ENCODE measurements around the gene PRKAR2B.

DNA sequence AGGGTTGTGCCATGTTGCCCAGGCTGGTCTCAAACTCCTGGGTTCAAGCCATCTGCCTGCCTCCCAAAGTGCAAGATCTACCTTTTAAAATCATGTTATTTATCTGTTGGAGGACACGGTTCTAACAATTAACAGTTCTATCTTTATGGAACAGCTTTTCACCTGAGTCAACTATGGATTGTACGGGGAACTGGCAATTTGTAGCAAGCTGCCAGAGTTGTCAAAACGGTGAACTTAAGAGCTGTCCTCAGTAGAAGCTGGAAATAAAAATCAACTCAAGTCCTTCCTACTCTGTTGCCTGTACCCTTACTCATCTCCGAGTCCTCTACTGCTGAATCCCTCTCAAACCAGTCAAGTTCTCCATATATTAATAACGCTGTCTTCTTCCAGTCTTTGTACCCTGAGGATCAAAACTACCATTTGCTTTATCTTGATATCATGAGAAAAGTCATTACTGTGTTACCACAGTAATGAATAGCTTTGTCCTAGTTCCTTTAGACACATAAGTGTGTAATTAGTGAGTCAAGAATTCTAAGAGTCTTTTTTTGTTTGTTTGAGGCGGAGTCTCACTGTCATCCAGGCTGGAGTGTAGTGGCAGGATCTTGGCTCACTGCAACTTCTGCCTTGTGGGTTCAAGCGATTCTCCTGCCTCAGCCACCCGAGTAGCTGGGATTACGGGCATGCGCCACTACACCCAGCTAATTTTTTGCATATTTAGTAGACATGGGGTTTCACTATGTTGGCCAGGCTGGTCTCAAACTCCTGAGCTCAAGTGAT, 152.5 kb downstream of the PRKAR2B start:
- TF ChIP-seq, protein P1, sequence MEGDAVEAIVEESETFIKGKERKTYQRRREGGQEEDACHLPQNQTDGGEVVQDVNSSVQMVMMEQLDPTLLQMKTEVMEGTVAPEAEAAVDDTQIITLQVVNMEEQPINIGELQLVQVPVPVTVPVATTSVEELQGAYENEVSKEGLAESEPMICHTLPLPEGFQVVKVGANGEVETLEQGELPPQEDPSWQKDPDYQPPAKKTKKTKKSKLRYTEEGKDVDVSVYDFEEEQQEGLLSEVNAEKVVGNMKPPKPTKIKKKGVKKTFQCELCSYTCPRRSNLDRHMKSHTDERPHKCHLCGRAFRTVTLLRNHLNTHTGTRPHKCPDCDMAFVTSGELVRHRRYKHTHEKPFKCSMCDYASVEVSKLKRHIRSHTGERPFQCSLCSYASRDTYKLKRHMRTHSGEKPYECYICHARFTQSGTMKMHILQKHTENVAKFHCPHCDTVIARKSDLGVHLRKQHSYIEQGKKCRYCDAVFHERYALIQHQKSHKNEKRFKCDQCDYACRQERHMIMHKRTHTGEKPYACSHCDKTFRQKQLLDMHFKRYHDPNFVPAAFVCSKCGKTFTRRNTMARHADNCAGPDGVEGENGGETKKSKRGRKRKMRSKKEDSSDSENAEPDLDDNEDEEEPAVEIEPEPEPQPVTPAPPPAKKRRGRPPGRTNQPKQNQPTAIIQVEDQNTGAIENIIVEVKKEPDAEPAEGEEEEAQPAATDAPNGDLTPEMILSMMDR (IDR thresholded peaks at IDR 0.05; ENCODE audit: poor library complexity, severe bottlenecking) = no peak
- no peak for TF ChIP-seq EZH2 (IDR thresholded peaks at IDR 0.05; ENCODE audit: borderline replicate concordance, insufficient read depth, low read length, poor library complexity, severe bottlenecking)
- TF ChIP-seq POLR2AphosphoS5 (IDR thresholded peaks at IDR 0.05) = no peak
- TF ChIP-seq, protein P2, sequence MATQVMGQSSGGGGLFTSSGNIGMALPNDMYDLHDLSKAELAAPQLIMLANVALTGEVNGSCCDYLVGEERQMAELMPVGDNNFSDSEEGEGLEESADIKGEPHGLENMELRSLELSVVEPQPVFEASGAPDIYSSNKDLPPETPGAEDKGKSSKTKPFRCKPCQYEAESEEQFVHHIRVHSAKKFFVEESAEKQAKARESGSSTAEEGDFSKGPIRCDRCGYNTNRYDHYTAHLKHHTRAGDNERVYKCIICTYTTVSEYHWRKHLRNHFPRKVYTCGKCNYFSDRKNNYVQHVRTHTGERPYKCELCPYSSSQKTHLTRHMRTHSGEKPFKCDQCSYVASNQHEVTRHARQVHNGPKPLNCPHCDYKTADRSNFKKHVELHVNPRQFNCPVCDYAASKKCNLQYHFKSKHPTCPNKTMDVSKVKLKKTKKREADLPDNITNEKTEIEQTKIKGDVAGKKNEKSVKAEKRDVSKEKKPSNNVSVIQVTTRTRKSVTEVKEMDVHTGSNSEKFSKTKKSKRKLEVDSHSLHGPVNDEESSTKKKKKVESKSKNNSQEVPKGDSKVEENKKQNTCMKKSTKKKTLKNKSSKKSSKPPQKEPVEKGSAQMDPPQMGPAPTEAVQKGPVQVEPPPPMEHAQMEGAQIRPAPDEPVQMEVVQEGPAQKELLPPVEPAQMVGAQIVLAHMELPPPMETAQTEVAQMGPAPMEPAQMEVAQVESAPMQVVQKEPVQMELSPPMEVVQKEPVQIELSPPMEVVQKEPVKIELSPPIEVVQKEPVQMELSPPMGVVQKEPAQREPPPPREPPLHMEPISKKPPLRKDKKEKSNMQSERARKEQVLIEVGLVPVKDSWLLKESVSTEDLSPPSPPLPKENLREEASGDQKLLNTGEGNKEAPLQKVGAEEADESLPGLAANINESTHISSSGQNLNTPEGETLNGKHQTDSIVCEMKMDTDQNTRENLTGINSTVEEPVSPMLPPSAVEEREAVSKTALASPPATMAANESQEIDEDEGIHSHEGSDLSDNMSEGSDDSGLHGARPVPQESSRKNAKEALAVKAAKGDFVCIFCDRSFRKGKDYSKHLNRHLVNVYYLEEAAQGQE (IDR thresholded peaks at IDR 0.05; ENCODE audit: borderline replicate concordance) = no peak
- no peak for TF ChIP-seq TAF1 (IDR thresholded peaks at IDR 0.05; ENCODE audit: low read depth)
